Testis (tissue), 3 donors: ENCODE data around the gene SEMA4D. TPM values are rescaled to one million over a fixed set of nuclear protein-coding genes. Genes with fewer than 3 reads are reported as not detected.

Source experiments
- DNase-seq: peaks from one replicate; pipeline ENCODE4 v3.0.0-alpha.2; 2019
- H3K27ac ChIP-seq, 2 donors: fragments of 200-600 bp; sonication (generic); one replicate each; pipeline ENCODE4 v1.5.1; 2019
- H3K27me3 ChIP-seq: fragments of 200-600 bp; sonication (generic); one replicate; pipeline ENCODE4 v1.5.1; 2019
- H3K36me3 ChIP-seq: fragments of 200-600 bp; sonication (generic); one replicate; pipeline ENCODE4 v1.5.1; 2017; ENCODE audit warnings: low read depth; ENCODE audit errors: missing control alignments
- H3K4me1 ChIP-seq: fragments of 200-600 bp; sonication (generic); one replicate; pipeline ENCODE4 v1.5.1; 2019
- H3K4me3 ChIP-seq, 2 donors: fragments of 200-600 bp; sonication (generic); one replicate each; pipeline ENCODE4 v1.5.1; 2017 to 2019
- H3K9me3 ChIP-seq: fragments of 200-600 bp; sonication (generic); one replicate; pipeline ENCODE4 v1.5.1; 2017
- CTCF ChIP-seq, 3 experiments: fragments of 450-650 bp in 2 of 3; fragments of 200-600 bp in 1 of 3; sonication (generic) in 1 of 3; IDR thresholded peaks; one replicate each; pipeline ENCODE4 v1.5.1; 2016 to 2019; ENCODE audit warnings: antibody characterized with exemption in 3 of 3, mild to moderate bottlenecking in 2 of 3, moderate library complexity in 1 of 3
- POLR2A ChIP-seq: fragments of 450-650 bp; IDR thresholded peaks from one replicate; pipeline ENCODE4 v1.6.1; 2017; ENCODE audit warnings: antibody characterized with exemption, mild to moderate bottlenecking, moderate library complexity
- WGBS, 2 donors: methylation state at CpG; one replicate each; pipeline ENCODE4 v1.1.5; 2018; 5-methylcytosine and 5-hydroxymethylcytosine counted together
- intact Hi-C: fragments of 100-400 bp; cut with DNase I; formaldehyde crosslinking; loops from one replicate; pipeline ENCODE4 v1.15.1; 2023; ENCODE audit warnings: low total_unique reads
- polyA plus RNA-seq: library from polyadenylated mRNA; stranded (reverse); fragments of 350-450 nt; fragmentation: Illumina TruSeq; extraction: RNeasy Lipid Tissue Mini Kit (QIAGEN cat#74804); gene quantifications from one replicate; pipeline ENCODE4 v1.2.3, GENCODE V29; 2014; ENCODE audit warnings: low read depth, low replicate concordance; ENCODE audit not compliant: insufficient read depth
- total RNA-seq, 2 donors: library from RNA; depleted of rRNA; stranded (reverse); fragments of >200 nt; gene quantifications; one replicate each; pipeline ENCODE4 v1.2.3, GENCODE V29; 2016

The SEMA4D gene
- total and polyA plus RNA-seq, 3 donors from 2014 or later = 26.2 to 53.1 (median 38.7) TPM

- TF ChIP-seq CTCF (IDR thresholded peaks at IDR 0.05) (no peak), POLR2A (no peak)
- intact Hi-C loops = no loop called here
- 86 to 89% methylated on average over 14 of the region's 14 CpGs for WGBS, 2 donors
- DNase-seq = no peak
- Histone ChIP-seq H3K4me1 (no peaks in the 10 kb centered on the region), H3K4me3 (no peak overlapping the region), H3K27me3 (no peaks in the 10 kb centered on the region), H3K36me3 (no peaks in the 10 kb centered on the region), H3K9me3 (no peaks in the 10 kb centered on the region), H3K27ac (no peak overlapping the region)
These were observed 118.3 kb downstream of the SEMA4D start for GRCh38 chr9:89379508-89380115.

GRCh38 chr9:89379031-89379430, 118.9 kb downstream of the SEMA4D start:
- no peaks in the 10 kb centered on the region for H3K27me3 ChIP-seq
- no peak for TF ChIP-seq CTCF (IDR thresholded peaks at IDR 0.05)
- no peak for TF ChIP-seq POLR2A
- H3K4me1 ChIP-seq = no peaks in the 10 kb centered on the region
- no peak overlapping the region for H3K27ac ChIP-seq
- H3K9me3 ChIP-seq = no peaks in the 10 kb centered on the region
- H3K36me3 ChIP-seq = no peaks in the 10 kb centered on the region
- intact Hi-C loops = no loop called here
- DNase-seq = no peak
- 92 to 93% methylated on average over 14 of the region's 14 CpGs for WGBS, 2 donors
- no peak overlapping the region for H3K4me3 ChIP-seq

- no peaks in the 10 kb centered on the region for H3K4me1 ChIP-seq
- intact Hi-C loops = no loop called here
- H3K4me3 ChIP-seq = no peak overlapping the region
- TF ChIP-seq POLR2A = no peak
- no peak for TF ChIP-seq CTCF (IDR thresholded peaks at IDR 0.05)
- no peaks in the 10 kb centered on the region for H3K27me3 ChIP-seq
- WGBS, 2 donors = 96 to 97% methylated on average over 20 to 21 of the region's 21 CpGs
- no peaks in the 10 kb centered on the region for H3K9me3 ChIP-seq
- no peak for DNase-seq
- H3K36me3 ChIP-seq = no peaks in the 10 kb centered on the region
- H3K27ac ChIP-seq = no peak overlapping the region
These were observed 119.4 kb downstream of the SEMA4D start for GRCh38 chr9:89378541-89378940.

- 92 to 94% methylated on average over 12 of the region's 12 CpGs for WGBS, 2 donors
- Histone ChIP-seq H3K36me3 (no peaks in the 10 kb centered on the region), H3K4me3 (no peak overlapping the region), H3K9me3 (no peaks in the 10 kb centered on the region), H3K27me3 (no peaks in the 10 kb centered on the region), H3K27ac (no peak overlapping the region), H3K4me1 (no peaks in the 10 kb centered on the region)
- no peak for DNase-seq
- no peak for TF ChIP-seq CTCF (IDR thresholded peaks at IDR 0.05)
- no peak for TF ChIP-seq POLR2A
- intact Hi-C loops = no loop called here
These were observed 120.5 kb downstream of the SEMA4D start for GRCh38 chr9:89377411-89377810.

- intact Hi-C loops = no loop called here
- H3K27me3 ChIP-seq = no peaks in the 10 kb centered on the region
- no peak overlapping the region for H3K27ac ChIP-seq
- H3K9me3 ChIP-seq = no peaks in the 10 kb centered on the region
- no peak overlapping the region for H3K4me3 ChIP-seq
- no peak for DNase-seq
- no peaks in the 10 kb centered on the region for H3K36me3 ChIP-seq
- TF ChIP-seq CTCF (IDR thresholded peaks at IDR 0.05) (no peak), POLR2A (no peak)
- 93% methylated on average over 17 of the region's 17 CpGs for WGBS, 2 donors
- H3K4me1 ChIP-seq = no peaks in the 10 kb centered on the region
These were observed 121.1 kb downstream of the SEMA4D start for GRCh38 chr9:89376741-89377351.
